ENCODE measurements around the gene CDH12.
A peak's percentile ranks its signal among the peaks of the same experiment; 100 is the strongest.

CDH12 gene

DNA sequence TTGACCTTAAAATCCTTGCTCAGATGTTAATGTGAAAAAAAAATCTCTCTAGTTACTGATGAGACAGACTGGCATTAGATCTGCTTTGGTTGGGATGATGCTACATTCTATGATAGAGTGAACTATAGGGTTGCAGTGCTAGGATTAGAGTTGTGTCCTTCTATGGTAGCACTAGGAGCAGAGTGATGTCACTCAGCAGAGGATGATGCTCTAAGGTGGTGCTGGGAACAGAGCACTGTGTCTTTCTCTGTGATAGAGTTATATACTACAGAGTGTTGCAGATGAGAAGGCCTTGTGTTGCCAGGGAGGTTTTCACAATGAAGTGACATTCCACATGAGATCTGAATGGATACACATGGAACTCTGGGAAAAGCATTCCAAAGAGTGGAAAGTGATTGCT, 462.3 kb downstream of the CDH12 start:
- DNase-seq, result no peak
- H3K27ac Mint-ChIP-seq, result no peak overlapping the region
- no peak overlapping the region for H3K4me3 Mint-ChIP-seq
- H3K9me3 Mint-ChIP-seq, result no peaks in the 10 kb centered on the region
- TF ChIP-seq, protein P1, sequence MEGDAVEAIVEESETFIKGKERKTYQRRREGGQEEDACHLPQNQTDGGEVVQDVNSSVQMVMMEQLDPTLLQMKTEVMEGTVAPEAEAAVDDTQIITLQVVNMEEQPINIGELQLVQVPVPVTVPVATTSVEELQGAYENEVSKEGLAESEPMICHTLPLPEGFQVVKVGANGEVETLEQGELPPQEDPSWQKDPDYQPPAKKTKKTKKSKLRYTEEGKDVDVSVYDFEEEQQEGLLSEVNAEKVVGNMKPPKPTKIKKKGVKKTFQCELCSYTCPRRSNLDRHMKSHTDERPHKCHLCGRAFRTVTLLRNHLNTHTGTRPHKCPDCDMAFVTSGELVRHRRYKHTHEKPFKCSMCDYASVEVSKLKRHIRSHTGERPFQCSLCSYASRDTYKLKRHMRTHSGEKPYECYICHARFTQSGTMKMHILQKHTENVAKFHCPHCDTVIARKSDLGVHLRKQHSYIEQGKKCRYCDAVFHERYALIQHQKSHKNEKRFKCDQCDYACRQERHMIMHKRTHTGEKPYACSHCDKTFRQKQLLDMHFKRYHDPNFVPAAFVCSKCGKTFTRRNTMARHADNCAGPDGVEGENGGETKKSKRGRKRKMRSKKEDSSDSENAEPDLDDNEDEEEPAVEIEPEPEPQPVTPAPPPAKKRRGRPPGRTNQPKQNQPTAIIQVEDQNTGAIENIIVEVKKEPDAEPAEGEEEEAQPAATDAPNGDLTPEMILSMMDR (IDR thresholded peaks at IDR 0.05), result no peak
- H3K4me1 Mint-ChIP-seq, result no peaks in the 10 kb centered on the region
- no peaks in the 10 kb centered on the region for H3K27me3 Mint-ChIP-seq (ENCODE audit: low read depth, poor library complexity)
- no peaks in the 10 kb centered on the region for H3K36me3 Mint-ChIP-seq (ENCODE audit: low read depth)

DNA sequence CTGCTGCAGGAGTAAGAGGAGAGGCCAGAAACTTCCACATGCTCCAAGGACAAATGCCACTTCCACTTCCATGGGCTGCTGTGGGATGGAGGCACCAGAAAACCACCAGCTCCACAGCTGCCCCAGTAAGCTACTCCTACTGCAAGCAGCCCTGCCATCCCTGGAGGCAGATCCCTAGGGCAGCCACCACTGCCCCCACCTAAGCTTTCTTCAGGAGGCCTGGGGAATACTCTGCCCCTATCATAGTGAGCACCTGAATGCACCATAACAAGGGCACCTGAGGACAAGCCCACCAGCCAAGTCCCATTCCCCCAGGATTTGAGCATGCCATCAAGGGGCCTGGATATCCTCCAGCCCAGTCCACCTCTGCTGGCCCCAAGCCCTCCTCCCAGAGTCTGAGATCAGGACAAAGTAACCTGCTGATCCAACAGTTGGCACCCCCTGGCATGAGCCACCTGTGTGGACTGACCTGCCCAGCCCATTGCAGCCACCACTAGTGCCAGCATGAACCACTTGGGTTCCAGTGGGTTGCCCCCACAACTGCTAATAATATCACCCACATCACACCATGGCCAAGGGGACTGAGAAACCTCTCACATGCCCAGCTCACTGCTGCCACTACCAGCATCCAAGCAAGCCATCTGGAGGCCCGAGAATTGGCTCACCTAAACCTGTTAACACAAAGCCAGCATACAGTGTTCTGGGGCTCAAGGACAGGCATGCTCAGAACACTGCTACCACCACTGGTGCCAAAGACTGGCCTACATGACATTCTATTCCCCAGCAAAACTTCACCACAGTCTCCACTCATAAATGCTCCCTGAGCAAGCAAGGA, 480.1 kb downstream of the CDH12 start:
- Mint-ChIP-seq H3K27me3 (ENCODE audit: low read depth, poor library complexity) (no peaks in the 10 kb centered on the region), H3K27ac (no peak overlapping the region), H3K4me3 (no peak overlapping the region), H3K4me1 (no peaks in the 10 kb centered on the region), H3K9me3 (no peaks in the 10 kb centered on the region), H3K36me3 (ENCODE audit: low read depth) (no peaks in the 10 kb centered on the region)
- no peak for DNase-seq
- TF ChIP-seq, protein P1 (IDR thresholded peaks at IDR 0.05), result no peak

DNA sequence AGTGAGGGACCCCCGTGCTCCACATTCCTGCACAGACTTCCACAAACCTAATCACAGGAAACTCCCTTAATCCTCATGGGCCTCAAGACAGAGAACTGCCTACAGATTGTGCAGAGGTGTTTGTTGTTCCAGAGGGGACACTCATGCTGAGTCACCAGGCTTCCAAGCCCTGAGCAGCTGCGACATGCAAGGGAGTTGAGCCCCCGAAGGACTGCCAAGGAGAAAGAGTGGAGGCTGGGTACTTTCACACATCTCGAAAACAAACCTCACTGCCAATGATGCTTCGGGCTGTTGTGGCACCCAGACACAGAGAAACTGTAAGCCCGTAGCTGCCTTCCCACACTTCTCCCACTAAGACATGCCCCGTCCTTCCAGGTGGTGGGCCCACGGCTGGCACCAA, 480.8 kb downstream of the CDH12 start:
- H3K9me3 Mint-ChIP-seq, result no peaks in the 10 kb centered on the region
- no peak for DNase-seq
- H3K36me3 Mint-ChIP-seq (ENCODE audit: low read depth), result no peaks in the 10 kb centered on the region
- TF ChIP-seq, protein P1 (IDR thresholded peaks at IDR 0.05), result no peak
- no peaks in the 10 kb centered on the region for H3K4me1 Mint-ChIP-seq
- no peak overlapping the region for H3K4me3 Mint-ChIP-seq
- peak overlapping the region; percentile 32 for H3K27ac Mint-ChIP-seq
- no peaks in the 10 kb centered on the region for H3K27me3 Mint-ChIP-seq (ENCODE audit: low read depth, poor library complexity)

DNA sequence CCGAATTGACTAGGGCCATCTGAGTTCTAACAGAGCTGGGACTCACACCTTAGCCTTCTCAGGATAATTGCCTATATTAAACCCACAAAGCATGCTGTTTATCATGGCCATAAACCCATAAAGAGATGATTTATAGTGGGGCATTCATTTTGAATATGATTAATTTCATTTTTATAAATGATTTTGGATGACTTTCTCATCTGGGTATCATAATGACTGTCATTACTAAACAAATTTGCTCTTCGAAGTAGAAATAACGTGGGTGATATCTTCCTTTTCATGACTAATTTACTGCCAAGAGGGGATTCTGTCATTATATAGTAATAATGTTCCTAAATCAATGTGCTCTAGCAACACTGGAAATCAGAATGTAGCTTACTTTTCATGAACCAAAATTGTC, 498.2 kb downstream of the CDH12 start:
- H3K27ac Mint-ChIP-seq, result no peak overlapping the region
- no peak overlapping the region for H3K4me3 Mint-ChIP-seq
- H3K9me3 Mint-ChIP-seq, result no peaks in the 10 kb centered on the region
- H3K27me3 Mint-ChIP-seq (ENCODE audit: low read depth, poor library complexity), result no peaks in the 10 kb centered on the region
- no peak for DNase-seq
- no peaks in the 10 kb centered on the region for H3K36me3 Mint-ChIP-seq (ENCODE audit: low read depth)
- TF ChIP-seq, protein P1 (IDR thresholded peaks at IDR 0.05), result no peak
- no peaks in the 10 kb centered on the region for H3K4me1 Mint-ChIP-seq

DNA sequence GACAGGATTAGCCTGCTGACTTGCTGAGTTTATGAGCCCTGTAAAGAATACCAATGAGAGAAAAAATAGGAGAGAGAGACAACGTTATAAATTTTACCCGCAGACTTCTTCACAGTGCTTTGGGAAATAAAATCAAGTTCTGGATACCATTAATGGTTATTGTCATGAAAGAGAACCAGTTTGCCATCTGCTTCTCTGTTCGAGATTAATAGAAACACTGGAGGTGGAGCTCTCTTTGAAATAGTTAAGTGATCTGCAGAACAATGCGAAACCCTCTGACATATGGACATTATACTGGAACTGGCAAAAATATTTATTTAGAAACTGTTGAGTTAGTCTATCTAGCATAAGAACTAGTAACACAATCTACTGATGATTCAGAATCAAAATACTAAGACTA, 500.7 kb downstream of the CDH12 start:
- H3K36me3 Mint-ChIP-seq (ENCODE audit: low read depth), result no peaks in the 10 kb centered on the region
- no peaks in the 10 kb centered on the region for H3K4me1 Mint-ChIP-seq
- DNase-seq, result no peak
- no peaks in the 10 kb centered on the region for H3K9me3 Mint-ChIP-seq
- no peaks in the 10 kb centered on the region for H3K27me3 Mint-ChIP-seq (ENCODE audit: low read depth, poor library complexity)
- H3K27ac Mint-ChIP-seq, result no peak overlapping the region
- no peak overlapping the region for H3K4me3 Mint-ChIP-seq
- TF ChIP-seq, protein P1 (IDR thresholded peaks at IDR 0.05), result no peak

DNA sequence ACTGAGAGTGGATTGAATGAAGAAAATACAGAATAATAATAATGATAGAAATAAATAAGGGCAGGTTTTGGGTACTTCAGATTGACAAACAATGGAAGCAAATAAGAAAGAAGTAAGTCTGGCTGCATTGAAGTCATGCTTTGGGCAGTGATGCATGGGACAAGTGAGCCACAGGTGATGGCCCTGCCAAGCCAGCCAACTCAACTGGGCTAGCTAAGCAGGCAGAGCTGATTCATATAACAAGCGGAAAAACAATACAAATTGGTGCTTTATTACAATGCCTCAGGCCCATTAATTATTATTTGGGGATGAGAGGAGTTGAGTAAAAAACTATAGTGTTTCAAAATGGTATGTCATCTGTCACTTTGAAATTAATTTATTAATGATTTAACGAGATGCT, 502.0 kb downstream of the CDH12 start:
- Mint-ChIP-seq H3K4me1 (no peaks in the 10 kb centered on the region), H3K4me3 (no peak overlapping the region), H3K36me3 (ENCODE audit: low read depth) (no peaks in the 10 kb centered on the region), H3K27ac (no peak overlapping the region), H3K27me3 (ENCODE audit: low read depth, poor library complexity) (peaks cover 8% of the 10 kb centered on the region), H3K9me3 (no peaks in the 10 kb centered on the region)
- DNase-seq, result no peak
- TF ChIP-seq, protein P1 (IDR thresholded peaks at IDR 0.05), result no peak
